KOPT-K1 (cell line): Measurements from ENCODE around the gene RABGGTB.
"Not testable (repeated sequence)": the region's sequence is repeated elsewhere in the genome, so short reads cannot be mapped to it uniquely, and the experiment has no call there.

Experiments
- H3K27ac ChIP-seq: fragments of 200-600 bp; sonication (generic); 2 replicates; pipeline ENCODE4 v1.5.1; 2016; ENCODE audit warnings: antibody characterized with exemption, mild to moderate bottlenecking, low read depth, low read length; ENCODE audit not compliant: poor library complexity, severe bottlenecking
- H3K36me3 ChIP-seq: fragments of 200-600 bp; sonication (generic); 2 replicates; pipeline ENCODE4 v1.5.1; 2017; ENCODE audit warnings: antibody characterized with exemption, mild to moderate bottlenecking, low read length, moderate library complexity; ENCODE audit not compliant: insufficient read depth
- H3K9me3 ChIP-seq: fragments of 200-600 bp; sonication (generic); 2 replicates; pipeline ENCODE4 v1.5.1; 2017; ENCODE audit warnings: antibody characterized with exemption, low read length, mild to moderate bottlenecking; ENCODE audit not compliant: insufficient read depth, poor library complexity, severe bottlenecking

The RABGGTB gene

DNA sequence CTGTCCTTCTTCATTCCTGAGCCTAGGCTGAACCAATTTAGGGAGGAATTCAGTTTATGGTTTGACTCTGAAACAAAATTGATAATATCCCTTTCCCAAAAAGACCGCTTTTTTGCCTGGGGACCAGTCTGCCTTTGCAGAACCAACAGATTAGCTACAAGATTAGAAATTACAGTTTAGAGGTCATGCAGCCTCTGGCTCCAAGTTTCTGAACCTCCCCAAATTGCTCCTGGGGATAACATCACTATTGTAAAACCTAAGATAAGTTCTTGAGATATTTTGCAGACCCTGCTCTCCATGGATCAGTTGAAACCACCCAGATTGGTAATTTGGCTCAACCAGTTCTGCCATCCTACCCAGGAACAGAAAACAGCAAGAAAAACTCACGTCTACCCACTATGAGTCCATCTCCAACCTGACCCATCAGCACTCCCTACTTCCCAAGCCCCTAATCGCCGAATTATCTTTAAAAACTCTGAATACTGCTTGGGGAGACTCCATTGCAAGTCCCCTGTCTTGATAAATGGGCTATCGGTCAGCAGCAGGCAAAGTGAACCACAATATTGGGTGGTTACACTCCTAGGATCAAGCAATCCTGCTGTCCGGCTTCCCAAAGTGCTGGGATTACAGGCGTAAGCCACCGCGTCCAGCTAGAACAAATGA, 605 bp upstream of the RABGGTB start:
- Histone ChIP-seq H3K9me3 (no peaks in the 10 kb centered on the region), H3K36me3 (peaks cover 36% of the 10 kb centered on the region), H3K27ac (peak overlapping the region; percentile 96)

DNA sequence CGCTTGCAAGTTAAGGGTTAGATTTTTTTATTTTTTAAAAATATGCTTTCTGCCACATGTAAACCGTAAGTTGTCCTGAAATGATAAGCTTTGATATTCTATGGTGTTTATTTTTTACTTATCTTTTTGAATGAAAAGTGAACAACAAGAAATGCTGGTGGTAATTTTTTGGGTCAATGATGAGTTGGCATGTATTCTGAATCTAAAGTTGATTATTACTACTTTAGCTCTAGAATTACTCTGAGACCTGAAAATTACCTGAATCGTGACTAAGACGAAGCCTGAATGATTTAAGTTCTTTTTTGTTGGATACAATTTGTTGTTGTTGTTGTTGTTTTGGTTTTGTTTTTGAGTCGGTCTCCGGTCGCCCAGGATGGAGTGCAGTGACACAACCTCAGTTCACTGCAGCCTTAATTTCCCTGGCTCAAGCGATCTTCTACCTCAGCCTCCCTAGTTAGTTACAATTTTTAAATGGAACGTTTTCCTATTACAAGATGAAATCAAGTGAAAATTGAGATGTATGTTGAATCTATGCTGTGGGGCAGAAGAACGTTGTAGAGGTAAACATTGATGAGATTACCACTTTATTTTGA, 941 bp downstream of the RABGGTB start:
- Histone ChIP-seq H3K36me3 (peaks cover 51% of the 10 kb centered on the region), H3K27ac (peak overlapping the region; percentile 96), H3K9me3 (no peaks in the 10 kb centered on the region)

DNA sequence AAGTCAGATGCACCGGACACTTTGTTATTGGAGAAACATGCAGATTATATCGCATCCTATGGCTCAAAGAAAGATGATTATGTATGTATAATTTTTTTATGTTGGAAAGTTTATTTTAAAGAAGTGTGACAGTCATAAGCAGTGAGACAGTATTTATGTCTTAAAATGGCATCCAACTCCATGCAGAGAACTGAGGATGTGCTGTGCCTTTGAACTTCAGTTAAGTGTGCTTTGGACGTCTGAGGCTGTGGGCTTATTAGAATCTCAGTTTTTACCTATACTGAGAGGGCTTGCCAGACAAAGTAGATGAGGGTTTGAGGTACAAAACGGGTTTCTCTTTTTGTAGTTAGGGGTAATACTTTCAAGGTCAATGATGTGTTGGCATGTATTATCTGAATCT, 1.5 kb downstream of the RABGGTB start:
- peaks cover 56% of the 10 kb centered on the region for H3K36me3 ChIP-seq
- H3K9me3 ChIP-seq, result no peaks in the 10 kb centered on the region
- H3K27ac ChIP-seq, result peak overlapping the region; percentile 96

DNA sequence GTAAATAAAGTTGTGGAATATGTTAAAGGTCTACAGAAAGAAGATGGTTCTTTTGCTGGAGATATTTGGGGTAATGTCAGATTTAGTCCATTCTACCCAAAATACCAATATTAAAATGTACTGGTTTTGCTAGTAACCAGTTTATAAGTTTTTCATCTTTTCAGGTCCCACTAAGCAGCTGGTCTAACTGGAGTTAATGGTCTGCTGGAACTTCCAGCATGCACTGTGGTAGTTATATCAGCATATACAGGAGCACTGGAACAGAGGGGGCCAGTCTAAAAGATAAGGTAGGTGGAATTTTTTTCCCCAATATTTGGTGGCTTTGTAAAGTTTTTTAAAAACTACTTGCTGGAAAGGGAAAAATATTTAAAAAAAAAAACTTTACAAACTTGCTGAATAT, 3.9 kb downstream of the RABGGTB start:
- peaks cover 81% of the 10 kb centered on the region for H3K36me3 ChIP-seq
- no peak overlapping the region for H3K27ac ChIP-seq
- no peaks in the 10 kb centered on the region for H3K9me3 ChIP-seq

DNA sequence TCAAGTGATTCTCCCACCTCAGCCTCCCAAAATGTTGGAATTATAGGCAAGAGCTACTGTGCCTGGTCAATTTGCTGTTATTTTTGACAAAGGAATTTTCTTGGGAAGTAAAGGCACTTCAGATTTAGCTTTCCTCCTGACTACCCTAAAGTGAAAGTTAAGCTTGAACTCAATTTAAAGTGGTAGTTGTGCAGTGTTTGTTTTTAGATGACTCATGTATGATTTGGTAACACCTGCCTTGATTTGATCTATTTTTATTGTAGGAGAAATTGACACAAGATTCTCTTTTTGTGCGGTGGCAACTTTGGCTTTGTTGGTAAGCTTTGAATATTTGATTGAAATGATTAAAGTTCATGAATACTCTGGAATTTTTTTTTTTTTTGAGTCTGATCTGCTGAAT, 5.0 kb downstream of the RABGGTB start:
- peaks cover 91% of the 10 kb centered on the region for H3K36me3 ChIP-seq
- H3K27ac ChIP-seq, result peak overlapping the region; percentile 22
- H3K9me3 ChIP-seq, result no peaks in the 10 kb centered on the region

DNA sequence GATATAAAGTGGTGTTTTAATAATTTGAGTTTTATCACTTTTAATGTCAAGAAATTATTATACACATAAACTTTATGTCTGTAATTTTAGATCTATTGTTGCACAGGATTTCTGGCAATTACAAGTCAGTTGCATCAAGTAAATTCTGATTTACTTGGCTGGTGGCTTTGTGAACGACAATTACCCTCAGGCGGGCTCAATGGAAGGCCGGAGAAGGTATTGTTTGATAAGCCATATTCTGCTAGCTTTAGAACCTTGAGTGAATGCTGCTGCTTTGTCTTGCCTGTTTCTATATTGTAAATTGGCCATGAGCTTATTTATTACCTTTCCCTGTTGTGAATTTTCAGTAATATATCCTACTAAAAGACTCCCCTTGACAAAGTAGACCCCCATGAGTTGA, 6.0 kb downstream of the RABGGTB start:
- H3K27ac ChIP-seq, result no peak overlapping the region
- peaks cover 100% of the 10 kb centered on the region for H3K36me3 ChIP-seq
- no peaks in the 10 kb centered on the region for H3K9me3 ChIP-seq

DNA sequence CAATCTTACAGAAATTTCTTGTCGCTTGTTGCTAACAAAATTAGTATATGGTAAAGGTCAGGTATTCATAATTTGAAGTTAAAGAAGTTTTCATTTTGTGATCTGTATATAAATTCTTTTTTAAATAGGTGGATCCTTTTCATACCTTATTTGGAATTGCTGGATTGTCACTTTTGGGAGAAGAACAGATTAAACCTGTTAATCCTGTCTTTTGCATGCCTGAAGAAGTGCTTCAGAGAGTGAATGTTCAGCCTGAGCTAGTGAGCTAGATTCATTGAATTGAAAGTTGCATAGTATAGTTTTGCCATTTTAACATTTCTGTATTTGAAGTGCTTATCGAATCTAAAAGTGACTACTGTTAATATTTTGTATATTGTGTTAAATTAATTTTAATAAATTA, 8.3 kb downstream of the RABGGTB start:
- Histone ChIP-seq H3K27ac (no peak overlapping the region), H3K36me3 (peaks cover 97% of the 10 kb centered on the region), H3K9me3 (no peaks in the 10 kb centered on the region)

DNA sequence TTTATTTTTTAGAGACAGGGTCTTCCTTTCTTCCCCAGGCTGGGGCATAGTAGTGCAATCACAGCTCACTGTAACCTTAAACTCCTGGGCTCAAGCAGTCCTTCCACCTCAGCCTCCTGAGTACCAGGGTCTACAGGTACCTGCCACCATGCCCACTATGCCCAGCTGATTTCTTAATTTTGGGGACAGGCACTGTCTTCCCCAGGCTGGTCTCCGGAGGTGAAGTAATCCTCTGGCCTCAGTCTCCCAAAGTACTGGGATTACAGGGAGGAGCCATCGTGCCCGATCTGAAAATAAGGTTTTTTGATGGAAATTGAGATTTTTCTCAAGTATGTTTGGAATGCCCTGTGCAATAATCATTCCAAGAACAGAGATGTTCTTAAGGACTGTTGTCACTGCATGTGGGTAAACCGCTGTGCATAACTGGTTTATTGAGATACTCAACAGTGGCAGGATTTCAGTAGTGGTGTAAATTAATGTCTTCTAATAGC, 9.7 kb downstream of the RABGGTB start:
- Histone ChIP-seq H3K27ac (no peak overlapping the region), H3K9me3 (no peaks in the 10 kb centered on the region), H3K36me3 (peaks cover 83% of the 10 kb centered on the region)

DNA sequence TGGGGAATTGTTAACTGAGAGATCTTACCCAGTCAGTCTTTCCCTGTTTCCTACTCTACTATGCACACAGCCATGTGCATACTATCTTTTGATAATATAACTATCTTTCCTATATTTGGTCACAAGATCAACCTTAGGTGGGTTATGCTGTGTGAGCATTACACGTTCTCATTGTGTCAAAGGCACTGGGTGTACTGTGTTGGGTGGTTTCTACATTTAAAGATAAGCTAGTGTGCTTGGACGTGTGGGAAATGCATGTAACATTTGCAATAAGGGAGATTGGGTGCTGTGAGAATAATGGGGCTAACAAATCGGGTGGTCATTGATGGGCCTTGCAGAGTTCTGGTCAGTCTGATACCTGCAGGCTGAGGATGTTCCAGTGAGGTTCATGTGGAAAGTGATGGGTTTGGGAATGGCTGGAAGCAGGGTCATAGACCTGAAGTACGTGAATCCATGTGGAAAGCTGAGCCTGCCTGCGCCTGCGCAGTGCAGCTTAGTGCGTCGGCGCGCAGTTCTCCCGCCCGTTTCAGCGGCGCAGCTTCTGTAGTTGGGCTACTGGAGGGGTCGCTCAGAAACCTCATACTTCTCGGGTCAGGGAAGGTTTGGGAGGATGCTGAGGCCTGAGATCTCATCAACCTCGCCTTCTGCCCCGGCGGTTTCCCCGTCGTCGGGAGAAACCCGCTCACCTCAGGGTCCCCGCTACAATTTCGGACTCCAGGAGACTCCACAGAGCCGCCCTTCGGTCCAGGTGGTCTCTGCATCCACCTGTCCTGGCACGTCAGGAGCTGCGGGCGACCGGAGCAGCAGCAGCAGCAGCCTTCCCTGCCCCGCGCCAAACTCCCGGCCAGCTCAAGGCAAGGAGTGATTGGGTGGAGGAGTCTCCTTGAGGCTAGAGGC, 10.6 kb downstream of the RABGGTB start, which contains the start of gene MSH4:
MSH4 (plus strand) TSS at position 507 of the 897 bp plus-strand sequence; CDS start at position 611, 104 bp downstream.
- no peaks in the 10 kb centered on the region for H3K9me3 ChIP-seq
- peaks cover 75% of the 10 kb centered on the region for H3K36me3 ChIP-seq
- H3K27ac ChIP-seq, result no peak within 1 kb of the TSS

DNA sequence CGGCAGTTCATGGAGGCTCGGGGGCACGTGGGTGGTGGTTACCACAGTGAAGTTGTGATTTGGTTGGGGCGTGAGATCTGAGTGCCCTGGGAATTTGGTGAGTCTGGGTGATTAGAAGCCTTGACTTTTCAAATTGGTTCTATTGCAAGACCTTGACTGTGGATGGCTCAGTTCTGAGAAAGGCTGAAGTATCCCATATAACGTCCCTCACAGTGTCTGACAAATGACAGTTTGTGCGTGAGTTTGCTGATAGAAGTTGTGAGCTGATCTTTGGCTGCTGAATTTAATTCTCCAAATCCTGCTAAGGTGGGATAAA, 11.2 kb downstream of the RABGGTB start:
- peaks cover 69% of the 10 kb centered on the region for H3K36me3 ChIP-seq
- no peak overlapping the region for H3K27ac ChIP-seq

DNA sequence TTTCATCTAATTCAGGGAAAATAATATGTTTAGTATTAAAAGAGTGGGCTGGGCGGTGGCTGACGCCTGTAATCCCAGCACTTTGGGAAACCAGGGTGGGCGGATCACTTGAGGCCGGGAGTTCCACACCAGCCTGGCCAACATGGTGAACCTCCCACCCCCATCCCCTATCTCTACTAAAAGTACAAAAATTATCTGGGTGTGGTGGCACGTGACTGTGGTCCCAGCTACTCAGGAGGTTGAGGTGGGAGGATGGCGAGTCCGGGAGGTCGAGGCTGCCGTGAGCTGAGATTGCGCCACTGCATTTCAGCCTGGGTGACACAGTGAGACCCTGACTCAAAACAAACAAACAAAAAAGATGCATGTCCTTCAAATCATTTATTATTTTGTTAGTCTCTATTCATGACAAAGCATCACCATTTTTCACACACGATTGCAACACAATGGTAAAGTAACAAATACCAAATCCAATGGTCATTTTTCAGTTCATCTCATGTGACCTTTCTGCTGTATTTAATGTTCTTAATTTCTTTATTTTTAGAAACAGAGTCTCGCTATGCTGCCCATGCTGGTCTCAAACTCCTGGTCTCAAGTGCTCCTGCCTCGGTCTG, 11.7 kb downstream of the RABGGTB start:
- Histone ChIP-seq H3K36me3 (peaks cover 64% of the 10 kb centered on the region), H3K9me3 (no peaks in the 10 kb centered on the region), H3K27ac (no peak overlapping the region)

More for the DNA sequence above, 11.2 kb downstream of the RABGGTB start:
- H3K9me3 ChIP-seq, result no peaks in the 10 kb centered on the region

DNA sequence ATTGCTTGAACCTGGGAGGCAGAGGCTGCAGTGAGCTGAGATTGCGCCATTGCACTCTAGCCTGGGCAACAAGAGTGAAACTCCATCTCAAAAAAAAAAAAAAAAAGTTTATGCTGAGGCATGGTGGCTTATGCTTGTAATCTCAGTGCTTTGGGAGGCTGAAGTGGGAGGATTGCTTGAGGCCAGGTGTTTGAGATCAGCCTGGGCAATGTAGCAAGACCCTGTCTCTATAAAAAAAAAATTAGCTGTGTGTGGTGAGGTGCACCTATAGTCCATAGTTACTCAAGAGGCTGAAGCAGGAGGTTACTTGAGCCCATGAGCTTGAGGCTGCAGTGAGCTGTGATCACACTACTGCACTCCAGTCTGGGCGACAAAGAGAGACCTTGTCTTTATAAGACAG, 15.4 kb downstream of the RABGGTB start:
- not testable (repeated sequence) for H3K9me3 ChIP-seq, H3K27ac ChIP-seq
- H3K36me3 ChIP-seq, result peaks cover 26% of the 10 kb centered on the region

DNA sequence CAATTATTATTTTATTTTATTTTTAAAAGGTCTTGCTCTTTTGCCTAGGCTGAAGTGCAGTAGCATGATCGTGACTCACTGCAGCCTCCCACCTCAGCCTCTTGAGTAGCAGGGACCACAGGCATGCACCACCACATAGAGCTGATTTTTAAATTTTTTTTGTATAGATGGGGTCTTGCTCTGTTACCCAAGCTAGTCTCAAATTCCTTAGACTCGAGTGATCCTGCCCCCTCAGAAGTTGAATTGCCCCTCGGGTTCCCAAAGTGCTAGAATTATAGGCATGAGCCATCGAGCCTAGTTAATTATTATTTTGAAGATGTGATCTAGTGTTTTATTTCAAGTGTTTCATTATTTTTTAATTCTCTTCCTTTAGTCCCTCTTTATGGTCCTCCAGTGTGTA, 22.9 kb downstream of the RABGGTB start:
- Histone ChIP-seq H3K36me3 (no peaks in the 10 kb centered on the region), H3K27ac (no peak overlapping the region), H3K9me3 (no peaks in the 10 kb centered on the region)

DNA sequence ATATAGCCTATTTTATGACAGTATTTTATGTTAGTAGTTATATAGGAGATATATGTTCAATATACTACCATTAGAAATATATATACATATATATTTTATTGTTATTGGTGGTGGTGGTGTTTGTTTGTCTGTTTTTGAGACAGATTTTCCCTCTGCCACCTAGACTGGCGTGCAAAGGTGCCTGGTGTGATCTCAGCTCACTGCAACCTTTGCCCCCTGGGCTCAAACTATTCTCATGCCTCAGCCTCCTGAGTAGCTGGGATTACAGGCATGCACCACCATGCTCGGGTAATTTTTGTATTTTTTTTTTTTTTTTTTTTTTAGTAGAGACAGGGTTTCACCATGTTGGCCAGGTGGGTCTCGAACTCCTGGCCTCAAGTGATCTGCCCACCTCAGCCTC, 24.1 kb downstream of the RABGGTB start:
- H3K27ac ChIP-seq, H3K9me3 ChIP-seq, H3K36me3 ChIP-seq: not testable (repeated sequence)
